GM18511 (cell line): Measurements from ENCODE around the gene WDR7.

Experiments
- ATAC-seq: cut with Tn5 transposase; IDR thresholded peaks from one replicate; pipeline ENCODE4 v1.9.1; 2021; ENCODE audit warnings: mild to moderate bottlenecking, moderate library complexity; ENCODE audit not compliant: unreplicated experiment

WDR7 gene

DNA sequence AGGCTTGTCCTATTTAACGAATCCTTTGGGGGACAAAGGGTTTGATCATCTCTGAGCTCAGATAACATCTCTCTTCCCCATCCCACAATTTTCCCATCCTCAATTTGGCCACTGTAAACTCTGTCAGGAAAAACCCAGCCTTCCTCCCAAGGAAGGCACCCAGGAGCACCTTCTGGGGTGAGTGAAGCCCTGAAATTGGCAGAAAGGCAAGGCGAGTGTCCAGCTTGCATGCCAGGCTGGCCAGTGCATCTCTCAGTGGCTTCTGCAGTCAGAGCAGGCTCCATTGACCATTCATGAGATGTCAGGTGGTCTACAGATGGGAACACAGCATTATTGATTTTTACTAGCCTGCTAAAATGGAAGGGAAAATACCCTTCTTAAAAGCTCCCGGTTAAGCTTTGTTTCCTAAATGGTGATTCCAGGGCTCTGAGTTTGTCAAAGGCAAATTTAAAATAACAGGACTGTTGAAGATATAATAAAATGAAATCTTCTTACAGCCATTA, 412.5 kb downstream of the WDR7 start:
- no peak for ATAC-seq

GRCh38 chr18:57073501-57074187, 422.5 kb downstream of the WDR7 start:
- ATAC-seq: no peak

GRCh38 chr18:57075716-57076400, 424.7 kb downstream of the WDR7 start:
- ATAC-seq: no peak

GRCh38 chr18:57077005-57077765, 426.0 kb downstream of the WDR7 start:
- no peak for ATAC-seq

DNA sequence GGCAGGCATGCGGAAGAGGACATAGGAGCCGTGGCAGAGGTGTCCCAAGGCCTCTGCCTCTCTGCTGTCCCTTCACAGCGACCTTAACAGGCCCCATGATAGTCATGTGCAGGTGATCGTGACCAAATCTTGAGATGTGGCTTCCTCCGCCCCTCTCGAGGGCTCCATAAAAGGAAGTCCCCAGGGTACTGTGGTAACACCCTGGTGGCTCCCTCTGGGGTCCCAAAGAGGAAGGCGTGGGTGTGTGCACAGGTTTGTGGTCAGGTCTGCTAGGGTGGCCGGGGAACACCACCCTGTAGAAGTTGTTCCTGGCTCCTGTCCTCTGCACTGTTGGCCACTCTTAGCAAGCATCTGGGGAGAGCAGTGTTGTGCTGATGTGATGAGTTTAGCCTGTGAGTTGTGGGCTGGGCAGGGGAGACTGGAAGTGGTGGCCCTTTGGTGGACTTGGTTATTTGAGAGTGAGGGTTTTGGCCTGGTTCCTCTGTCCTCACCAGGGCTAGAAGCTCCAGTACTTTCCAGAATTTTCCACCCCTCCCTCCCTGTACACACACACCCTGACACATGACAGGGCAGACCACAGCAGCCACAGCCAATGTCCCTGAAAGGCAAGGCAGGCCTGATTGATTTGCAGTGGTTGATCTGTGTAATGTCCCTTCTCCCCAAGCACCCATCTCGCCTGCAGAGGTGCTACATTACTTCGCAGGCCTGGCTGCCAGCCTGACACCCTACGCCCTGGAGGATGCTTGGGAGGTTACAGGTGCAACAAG, 426.8 kb downstream of the WDR7 start:
- ATAC-seq: peak; percentile 93

DNA sequence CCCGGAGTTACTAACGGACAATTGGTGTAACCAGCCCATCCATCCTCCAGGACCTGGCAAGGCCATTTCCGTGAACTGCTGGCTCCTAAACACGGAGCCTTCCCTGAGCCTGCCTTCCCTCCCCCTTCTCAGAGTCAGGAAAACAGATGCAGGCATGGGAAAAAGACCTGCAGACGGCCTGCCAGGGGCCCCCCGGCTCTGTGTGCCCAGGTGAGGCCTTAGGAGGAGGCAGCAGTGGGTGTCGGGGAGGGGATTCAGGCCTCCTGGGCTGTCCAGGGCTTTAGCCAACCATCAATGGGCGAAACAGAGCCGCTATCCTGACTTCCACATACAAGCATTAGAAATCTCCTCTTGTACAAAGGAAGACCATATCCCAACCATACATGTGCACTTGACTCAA, 427.5 kb downstream of the WDR7 start:
- no peak for ATAC-seq

DNA sequence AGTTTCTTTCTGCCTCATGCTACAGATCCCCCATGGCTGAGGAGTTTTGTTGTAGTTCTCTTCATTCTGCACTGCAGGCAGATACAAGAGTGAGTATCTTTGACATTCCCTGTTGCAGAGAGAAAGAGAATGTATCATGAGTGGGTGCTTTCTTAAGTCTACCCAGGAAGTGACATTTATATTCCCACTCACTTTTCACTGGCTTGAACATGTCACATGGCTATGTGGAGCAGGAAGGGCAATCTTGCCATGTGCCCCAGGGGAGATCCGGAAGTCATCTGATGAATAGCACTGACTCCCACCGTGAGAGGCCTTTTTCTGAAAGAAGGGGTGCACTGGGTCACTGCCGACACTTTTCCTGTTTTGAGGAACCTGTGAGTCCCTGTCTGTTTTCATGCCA, 429.3 kb downstream of the WDR7 start:
- no peak for ATAC-seq

- no peak for ATAC-seq
Measured at GRCh38 chr18:57081899-57082298, 430.7 kb downstream of the WDR7 start.

- ATAC-seq: peak; percentile 22
Measured at GRCh38 chr18:57083485-57083884, 432.3 kb downstream of the WDR7 start.

- peak; percentile 78 for ATAC-seq
Measured at GRCh38 chr18:57084331-57085271, 433.4 kb downstream of the WDR7 start.

- no peak for ATAC-seq
Measured at GRCh38 chr18:57085371-57085770, 434.2 kb downstream of the WDR7 start.

DNA sequence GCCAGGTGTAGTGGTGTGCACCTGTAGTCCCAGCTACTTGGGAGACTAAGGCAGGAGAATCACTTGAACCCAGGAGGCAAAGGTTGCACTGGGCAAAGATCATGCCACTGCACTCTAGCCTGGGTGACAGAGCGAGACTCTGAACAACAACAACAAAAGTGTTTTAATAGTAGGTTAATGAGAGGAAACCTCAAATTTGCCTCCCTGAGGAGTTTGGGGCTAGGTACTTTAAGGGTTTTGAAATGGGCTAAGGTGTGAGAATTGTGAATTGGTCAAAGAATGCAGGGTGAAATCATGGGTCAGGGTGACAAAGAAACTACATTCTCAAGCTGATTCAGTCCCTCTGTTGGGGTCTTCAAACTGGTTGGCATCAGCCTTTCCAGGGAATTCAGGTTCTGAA, 435.0 kb downstream of the WDR7 start:
- no peak for ATAC-seq
